GM21717 (cell line): ENCODE data around the gene NUPR2.
"Not testable (repeated sequence)": the region's sequence is repeated elsewhere in the genome, so short reads cannot be mapped to it uniquely, and the experiment has no call there.

Experiments used
- ATAC-seq: cut with Tn5 transposase; IDR thresholded peaks from one replicate; pipeline ENCODE4 v1.9.1; 2021; ENCODE audit warnings: mild to moderate bottlenecking, moderate library complexity; ENCODE audit not compliant: unreplicated experiment

Gene NUPR2

DNA sequence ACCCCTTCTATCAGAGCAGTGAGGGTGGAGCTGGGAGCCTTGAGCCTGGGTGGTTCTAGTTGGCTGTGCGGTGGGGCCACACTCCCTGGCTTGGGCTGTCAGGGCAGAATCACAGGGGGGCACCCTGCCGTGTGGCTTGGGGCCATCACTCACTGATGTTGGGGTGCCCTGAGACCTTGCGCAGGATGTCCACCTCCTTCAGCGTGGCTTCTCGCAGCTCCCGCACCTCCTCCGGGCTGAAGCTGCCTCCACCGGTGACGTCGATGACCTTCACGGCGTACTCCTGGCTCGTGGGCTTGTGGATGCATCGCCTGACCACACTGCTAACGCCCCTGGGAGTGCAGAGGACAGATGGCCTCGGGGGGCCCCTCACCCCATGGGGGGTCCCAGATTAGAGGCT, 28.8 kb downstream of the NUPR2 start:
- ATAC-seq: no peak

DNA sequence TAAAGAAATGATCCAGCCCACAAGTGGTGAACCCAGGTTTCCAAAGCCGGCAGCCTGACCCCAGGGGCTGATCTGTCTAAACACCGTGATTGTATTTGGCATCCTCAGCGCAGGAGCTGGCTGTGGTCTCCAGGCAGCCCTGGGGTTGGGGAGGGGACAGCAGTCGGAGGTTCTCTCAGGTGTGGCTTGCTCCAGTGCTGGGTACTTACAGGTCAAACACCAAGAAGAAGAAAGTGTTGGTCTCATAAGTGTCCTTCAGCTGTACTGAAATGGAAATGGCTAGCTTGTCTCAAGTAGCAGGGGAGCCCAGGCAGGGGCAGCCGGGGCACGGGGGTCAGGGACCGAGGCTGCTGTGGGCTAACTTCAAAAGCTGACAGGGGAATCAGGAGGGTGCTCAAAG, 29.5 kb downstream of the NUPR2 start:
- no peak for ATAC-seq

DNA sequence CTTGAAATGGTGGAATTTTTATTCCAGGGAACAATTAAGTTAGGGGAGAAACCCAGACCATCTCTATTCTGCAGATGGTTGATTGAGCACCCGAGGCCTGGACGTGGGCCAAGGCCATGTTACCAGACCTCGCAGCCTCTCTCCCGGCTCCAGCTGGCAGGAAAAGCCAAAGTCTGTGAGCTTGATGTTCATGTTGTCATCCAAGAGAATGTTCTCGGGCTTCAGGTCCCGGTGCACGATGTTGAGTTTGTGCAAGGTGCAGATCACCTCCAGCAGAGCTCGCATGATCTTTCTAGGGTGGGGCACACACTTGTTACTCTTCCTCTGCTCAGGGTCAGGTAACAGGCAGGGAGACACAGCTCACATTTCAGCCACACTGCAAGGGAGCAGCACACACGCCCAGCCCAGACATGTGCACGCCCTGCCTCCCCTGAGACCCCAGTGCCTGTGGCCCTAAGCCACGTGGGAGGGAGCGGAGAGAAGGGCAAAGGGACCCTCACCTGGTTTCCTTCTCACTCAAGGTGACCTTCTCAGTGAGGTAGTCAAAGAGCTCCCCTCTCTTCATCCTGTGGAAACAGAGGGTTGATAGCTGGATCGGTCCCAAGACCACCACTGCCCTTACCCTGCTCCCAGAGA, 32.9 kb downstream of the NUPR2 start:
- no peak for ATAC-seq

DNA sequence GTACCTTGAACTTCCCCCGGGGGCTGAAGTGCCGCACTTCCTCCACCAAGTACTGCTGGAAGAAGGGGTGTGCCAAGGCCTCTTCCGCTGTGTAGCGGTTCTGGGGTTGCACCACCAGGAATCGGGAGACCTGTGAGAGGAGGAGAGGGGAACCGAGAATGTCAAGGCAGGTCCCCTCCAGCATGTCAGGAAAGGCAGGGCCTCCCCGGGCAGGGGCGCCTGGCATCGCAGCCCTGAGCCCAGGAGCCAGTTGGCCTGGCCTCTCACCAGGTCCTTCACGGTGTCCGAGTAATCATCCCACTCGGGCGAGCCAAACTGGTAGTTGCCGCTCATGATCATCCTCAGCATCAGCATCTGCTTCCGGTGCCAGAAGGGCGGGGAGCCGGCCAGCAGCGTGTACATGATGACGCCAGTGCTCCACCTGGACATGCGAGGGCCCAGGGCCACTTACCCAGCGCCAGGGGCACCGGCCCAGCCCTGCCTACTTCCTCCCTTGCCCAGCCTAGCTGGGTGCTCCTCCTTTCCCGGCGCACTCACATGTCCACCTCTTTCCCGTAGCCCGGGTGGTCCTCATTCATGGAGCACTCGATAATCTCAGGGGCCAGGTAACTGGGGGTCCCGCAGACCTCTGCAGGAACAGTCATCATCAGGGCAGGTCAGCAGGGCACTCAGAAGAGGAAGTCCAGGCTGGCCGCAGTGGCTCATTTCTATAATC, 34.4 kb downstream of the NUPR2 start:
- ATAC-seq: no peak

DNA sequence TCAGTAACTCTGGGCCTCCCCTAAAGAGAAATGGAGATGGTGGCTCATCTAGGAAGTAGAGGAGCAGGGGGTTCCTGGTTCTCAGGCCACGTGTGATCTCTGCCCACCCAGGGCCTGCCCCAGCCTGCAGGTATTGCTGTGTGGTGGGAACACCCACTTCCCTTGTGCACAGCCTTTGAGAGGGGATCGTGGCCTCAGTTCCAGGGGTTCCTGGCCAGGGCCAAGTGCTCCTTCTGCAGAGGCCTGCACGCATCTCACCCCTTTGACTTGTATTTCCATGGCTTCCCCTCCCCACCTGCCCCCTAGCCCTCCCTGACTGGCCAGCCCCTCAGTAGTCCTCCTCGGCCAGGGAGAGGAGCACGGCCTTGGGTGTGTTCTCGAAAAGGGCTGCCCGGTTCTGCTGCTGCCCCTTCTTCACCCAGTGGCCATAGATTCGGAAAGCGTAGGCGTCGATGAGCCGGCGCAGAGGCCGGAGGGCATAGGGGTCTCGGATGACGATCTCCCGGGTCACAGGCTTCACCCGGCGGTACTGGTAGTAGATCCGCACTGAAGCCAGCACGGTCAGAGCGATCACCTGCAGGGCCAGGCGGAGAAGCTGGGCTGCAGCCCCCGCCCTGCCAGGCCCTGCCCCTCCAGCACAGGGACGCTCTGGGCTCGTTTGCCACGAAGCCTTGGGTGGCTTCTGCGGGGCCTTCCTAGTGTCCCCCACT, 35.3 kb downstream of the NUPR2 start:
- ATAC-seq: not testable (repeated sequence)

DNA sequence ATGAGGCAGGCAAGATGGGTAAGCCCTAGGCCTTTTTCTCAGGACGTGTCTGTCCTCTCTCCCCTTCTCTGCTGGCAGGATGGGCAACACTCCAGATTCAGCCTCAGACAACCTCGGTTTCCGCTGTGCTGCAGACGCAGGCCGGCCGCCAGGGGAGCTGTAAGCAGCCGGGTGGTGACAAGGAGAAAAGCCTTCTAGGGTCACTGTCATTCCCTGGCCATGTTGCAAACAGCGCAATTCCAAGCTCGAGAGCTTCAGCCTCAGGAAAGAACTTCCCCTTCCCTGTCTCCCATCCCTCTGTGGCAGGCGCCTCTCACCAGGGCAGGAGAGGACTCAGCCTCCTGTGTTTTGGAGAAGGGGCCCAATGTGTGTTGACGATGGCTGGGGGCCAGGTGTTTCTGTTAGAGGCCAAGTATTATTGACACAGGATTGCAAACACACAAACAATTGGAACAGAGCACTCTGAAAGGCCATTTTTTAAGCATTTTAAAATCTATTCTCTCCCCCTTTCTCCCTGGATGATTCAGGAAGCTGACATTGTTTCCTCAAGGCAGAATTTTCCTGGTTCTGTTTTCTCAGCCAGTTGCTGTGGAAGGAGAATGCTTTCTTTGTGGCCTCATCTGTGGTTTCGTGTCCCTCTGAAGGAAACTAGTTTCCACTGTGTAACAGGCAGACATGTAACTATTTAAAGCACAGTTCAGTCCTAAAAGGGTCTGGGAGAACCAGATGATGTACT, 36.6 kb downstream of the NUPR2 start:
- ATAC-seq: no peak

DNA sequence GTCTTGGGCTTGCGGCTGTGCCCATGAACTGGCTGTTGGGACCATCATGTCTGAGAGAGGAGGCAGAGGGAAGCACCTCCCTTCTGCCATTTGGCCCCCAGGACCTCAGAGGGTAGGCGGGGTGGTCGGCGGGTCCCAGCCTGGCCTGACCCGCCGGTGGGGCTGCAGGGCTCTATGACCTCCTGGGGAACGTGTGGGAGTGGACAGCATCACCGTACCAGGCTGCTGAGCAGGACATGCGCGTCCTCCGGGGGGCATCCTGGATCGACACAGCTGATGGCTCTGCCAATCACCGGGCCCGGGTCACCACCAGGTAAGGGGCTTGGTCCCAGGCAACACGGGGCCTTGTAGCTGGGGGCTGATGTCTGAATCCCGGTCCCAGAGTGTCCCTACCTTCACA, 38.0 kb downstream of the NUPR2 start:
- no peak for ATAC-seq

DNA sequence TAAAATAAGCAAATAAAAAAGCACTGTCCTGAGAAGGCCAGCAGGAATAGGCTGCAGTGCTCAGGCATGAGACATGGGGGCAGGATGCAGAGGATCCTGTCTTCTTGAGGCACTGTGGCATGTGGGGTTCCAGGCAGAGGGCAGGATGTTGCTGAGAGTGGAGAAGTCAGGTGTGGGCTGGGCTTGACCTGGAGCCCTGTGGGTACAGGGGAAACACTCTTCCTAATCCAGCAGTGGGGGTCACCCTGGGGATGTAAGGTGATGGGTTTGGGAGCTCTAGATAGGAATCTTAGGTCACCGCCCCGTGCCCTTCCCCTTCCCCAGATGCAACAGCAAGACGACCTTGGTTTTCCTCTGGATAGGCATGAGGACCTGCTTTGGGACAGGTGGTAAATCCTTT, 38.5 kb downstream of the NUPR2 start:
- no peak for ATAC-seq

DNA sequence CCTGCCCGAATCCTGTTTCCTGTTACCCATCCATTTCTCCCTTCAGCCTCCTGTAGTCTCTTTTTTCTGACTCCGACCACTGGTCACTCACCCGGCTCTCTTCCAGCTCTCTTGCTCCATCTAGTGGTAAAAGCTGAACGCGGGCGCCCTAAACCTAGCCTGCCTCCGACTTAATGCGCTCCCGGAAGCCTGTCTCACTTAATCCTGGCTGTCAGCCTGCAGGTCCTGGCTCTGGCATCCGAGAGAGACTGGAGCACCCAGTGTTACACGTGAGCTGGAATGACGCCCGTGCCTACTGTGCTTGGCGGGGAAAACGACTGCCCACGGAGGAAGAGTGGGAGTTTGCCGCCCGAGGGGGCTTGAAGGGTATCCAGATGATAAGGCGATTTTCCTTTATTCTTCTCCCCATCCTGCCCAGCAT, 41.8 kb downstream of the NUPR2 start:
- peak; percentile 87 for ATAC-seq

DNA sequence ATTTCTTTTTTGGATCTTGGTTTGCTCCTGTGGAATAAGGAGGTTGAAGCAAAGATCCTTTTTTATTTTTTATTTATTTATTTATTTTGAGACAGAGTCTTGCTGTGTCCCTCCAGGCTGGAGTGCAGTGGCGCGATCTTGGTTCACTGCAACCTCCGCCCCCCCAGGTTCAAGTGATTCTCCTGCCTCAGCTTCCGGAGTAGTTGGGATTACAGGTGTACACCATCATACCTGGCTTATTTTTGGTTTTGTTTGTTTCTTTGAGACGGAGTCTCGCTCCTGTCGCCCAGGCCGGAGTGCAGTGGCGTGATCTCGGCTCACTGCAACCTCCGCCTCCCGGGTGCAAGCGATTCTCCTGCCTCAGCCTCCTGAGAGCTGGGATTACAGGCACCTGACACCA, 49.8 kb downstream of the NUPR2 start:
- not testable (repeated sequence) for ATAC-seq
